B cell (primary cell): ENCODE results near the gene MEGF8. TPM values are rescaled to one million over a fixed set of nuclear protein-coding genes. Genes with fewer than 3 reads are reported as not detected.

Experiments used
- ATAC-seq: fragments of 200-7000 bp; cut with Tn5 transposase; one replicate; pipeline ENCODE4 v1.10.0; 2021; ENCODE audit warnings: low read depth, mild to moderate bottlenecking, moderate number of reproducible peaks, moderate library complexity
- CTCF ChIA-PET: fragments of 350-600 bp; sonication (Branson Sonifier 250); formaldehyde crosslinking; loops from one replicate; lab custom pipeline; 2021; ENCODE audit warnings: antibody characterized with exemption, inconsistent platforms; lab: Charles Lee
- POLR2A ChIA-PET: fragments of 350-600 bp; sonication (Branson Sonifier 250); formaldehyde crosslinking; loops from one replicate; lab custom pipeline; 2021; ENCODE audit warnings: antibody characterized with exemption; lab: Charles Lee
- DNase-seq: peaks from one replicate; pipeline ENCODE4 v3.0.0; 2013
- H2AFZ ChIP-seq: 2 replicates; pipeline ENCODE4 v1.6.1; 2012; ENCODE audit warnings: mild to moderate bottlenecking, low read depth, low read length; ENCODE audit not compliant: insufficient read depth, poor library complexity, severe bottlenecking
- H3K27ac ChIP-seq, 2 donors: 1 replicate in 1 of 2; 2 replicates in 1 of 2; pipeline ENCODE4 v1.5.1; 2012 to 2013; ENCODE audit warnings: low read length in 2 of 2, mild to moderate bottlenecking in 2 of 2, moderate library complexity in 1 of 2
- H3K27me3 ChIP-seq, 4 experiments: fragments of 200-600 bp in 1 of 4; sonication (generic) in 1 of 4; replicated peaks in 1 of 4; 1 replicate in 2 of 4; 2 replicates in 2 of 4; pipeline versions ENCODE4 v1.6.1 to v1.7.0; 2013 to 2016; ENCODE audit warnings: low read length in 3 of 4, mild to moderate bottlenecking in 2 of 4, mixed read lengths in 1 of 4, moderate library complexity in 1 of 4; ENCODE audit not compliant: insufficient read depth in 4 of 4, control insufficient read depth in 3 of 4; ENCODE audit errors: control extremely low read depth in 1 of 4
- H3K36me3 ChIP-seq, 2 experiments: replicated peaks in 1 of 2; 1 replicate in 1 of 2; 2 replicates in 1 of 2; pipeline versions ENCODE4 v1.6.1 to v1.7.1; 2013; ENCODE audit warnings: low read length in 1 of 2; ENCODE audit not compliant: insufficient read depth in 2 of 2, control insufficient read depth in 1 of 2; ENCODE audit errors: control extremely low read depth in 1 of 2, extremely low read depth in 1 of 2
- H3K4me1 ChIP-seq, 2 donors: fragments of 200-600 bp in 1 of 2; sonication (generic) in 1 of 2; 1 replicate in 1 of 2; 2 replicates in 1 of 2; pipeline versions ENCODE4 v1.5.1 to v1.6.1; 2013 to 2017; ENCODE audit warnings: low read length in 2 of 2; ENCODE audit not compliant: control insufficient read depth in 2 of 2, insufficient read depth in 2 of 2
- H3K4me2 ChIP-seq: replicated peaks from 2 replicates; pipeline ENCODE3; 2012; ENCODE audit warnings: mild to moderate bottlenecking, low read depth, low read length; ENCODE audit not compliant: poor library complexity, severe bottlenecking
- H3K4me3 ChIP-seq, 5 experiments: fragments of 200-600 bp in 1 of 5; sonication (generic) in 1 of 5; 1 replicate in 3 of 5; 2 replicates in 2 of 5; pipeline versions ENCODE4 v1.5.1 to v1.7.0; 2011 to 2016; ENCODE audit warnings: low read length in 4 of 5, mild to moderate bottlenecking in 4 of 5, low read depth in 2 of 5, control low read depth in 1 of 5, moderate library complexity in 1 of 5; ENCODE audit not compliant: insufficient read depth in 1 of 5; ENCODE audit errors: control extremely low read depth in 1 of 5, extremely low read depth in 1 of 5
- H3K79me2 ChIP-seq: fragments of 200-600 bp; sonication (generic); one replicate; pipeline ENCODE4 v1.6.0; 2016; ENCODE audit warnings: low read length; ENCODE audit not compliant: control insufficient read depth, insufficient read depth
- H3K9ac ChIP-seq: fragments of 200-600 bp; sonication (generic); 2 replicates; pipeline ENCODE4 v1.6.1; 2017; ENCODE audit warnings: mild to moderate bottlenecking, low read length, moderate library complexity
- H3K9me3 ChIP-seq, 3 donors: one replicate each; pipeline versions ENCODE4 v1.6.1 to v1.7.1; 2013; ENCODE audit warnings: low read length in 2 of 3; ENCODE audit not compliant: control insufficient read depth in 2 of 3, insufficient read depth in 1 of 3; ENCODE audit errors: control extremely low read depth in 1 of 3
- H4K20me1 ChIP-seq: 2 replicates; pipeline ENCODE4 v1.6.0; 2012; ENCODE audit warnings: mild to moderate bottlenecking, low read length; ENCODE audit not compliant: insufficient read depth, control insufficient read depth, poor library complexity, severe bottlenecking
- H3K27ac Mint-ChIP-seq: one replicate; pipeline ENCODE4 v1.8.0; 2021; ENCODE audit warnings: mixed read lengths
- H3K27me3 Mint-ChIP-seq: one replicate; pipeline ENCODE4 v1.8.0; 2021; ENCODE audit warnings: mixed read lengths
- H3K4me1 Mint-ChIP-seq: one replicate; pipeline ENCODE4 v1.8.0; 2021; ENCODE audit warnings: mixed read lengths
- H3K4me3 Mint-ChIP-seq: one replicate; pipeline ENCODE4 v1.8.0; 2021; ENCODE audit warnings: mixed read lengths
- H3K9me3 Mint-ChIP-seq: one replicate; pipeline ENCODE4 v1.8.0; 2022; ENCODE audit warnings: mixed read lengths; ENCODE audit not compliant: insufficient read depth
- CTCF ChIP-seq: fragments of 200-600 bp; IDR thresholded peaks from one replicate; pipeline ENCODE4 v1.8.0; 2022; ENCODE audit warnings: antibody characterized with exemption, mild to moderate bottlenecking
- EZH2 ChIP-seq: IDR thresholded peaks from 2 replicates; pipeline ENCODE4 v1.6.1; 2012; ENCODE audit warnings: borderline replicate concordance, low read depth, mild to moderate bottlenecking, moderate library complexity, low read length; ENCODE audit not compliant: insufficient read depth, poor library complexity, severe bottlenecking
- WGBS: methylation state at CpG from one replicate; pipeline ENCODE4 v1.1.5; 2013; ENCODE audit warnings: missing lambda C conversion rate; ENCODE audit not compliant: insufficient coverage; 5-methylcytosine and 5-hydroxymethylcytosine counted together
- intact Hi-C: fragments of 100-400 bp; cut with micrococcal nuclease; formaldehyde crosslinking; loops from one replicate; pipeline ENCODE4 v1.10.0; 2022
- polyA plus RNA-seq: library from polyadenylated mRNA; depleted of rRNA; stranded (reverse); fragments of >200 nt; gene quantifications from 2 replicates; pipeline ENCODE4 v1.2.3, GENCODE V29; 2012
- total RNA-seq, 2 donors: library from RNA; stranded (reverse); fragments of 120-200 nt in 1 of 2; gene quantifications; 1 replicate in 1 of 2; 2 replicates in 1 of 2; pipeline versions ENCODE4 v1.2.3 to v1.2.4, GENCODE V29; 2013 to 2022

The MEGF8 gene
- total and polyA plus RNA-seq, 2 donors (not counting 1 experiment from before 2014, with no cell fraction given), result 8.2 to 26.5 TPM

DNA sequence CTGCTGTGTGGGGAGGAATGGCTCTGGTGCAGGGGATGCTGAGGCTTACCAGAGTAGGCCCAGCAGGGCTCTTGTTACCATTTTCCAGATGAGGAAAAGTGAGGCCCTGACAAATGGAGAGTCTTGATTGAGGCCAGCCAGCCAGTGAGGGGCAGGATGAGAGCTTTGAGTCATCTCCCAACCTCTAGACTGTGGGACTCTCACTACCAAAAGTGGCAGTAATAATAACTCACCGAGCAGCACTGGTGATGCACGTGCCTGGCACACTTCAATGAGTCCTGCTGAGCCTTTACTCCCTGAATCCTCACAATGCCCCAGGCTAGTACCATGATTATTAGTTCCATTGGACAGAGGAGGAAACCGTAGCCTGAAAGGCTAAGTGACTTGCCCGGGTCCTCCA lies 48.6 kb upstream of the MEGF8 start:
- Histone ChIP-seq H3K9ac (no peak overlapping the region), H3K4me1 (peaks cover 20 to 30% of the 10 kb centered on the region in 2 donors), H3K36me3 (peaks cover 0 to 30% of the 10 kb centered on the region in 2 experiments), H3K79me2 (peaks cover 76% of the 10 kb centered on the region), H3K27ac (no peak overlapping the region), H3K4me2 (no peak overlapping the region), H2AFZ (no peak overlapping the region), H4K20me1 (peaks cover 7% of the 10 kb centered on the region), H3K9me3 (no peaks in the 10 kb centered on the region), H3K4me3 (no peak overlapping the region), H3K27me3 (no peaks in the 10 kb centered on the region)
- Mint-ChIP-seq H3K4me3 (no peak overlapping the region), H3K27ac (no peak overlapping the region), H3K4me1 (peaks cover 38% of the 10 kb centered on the region), H3K27me3 (no peaks in the 10 kb centered on the region), H3K9me3 (no peaks in the 10 kb centered on the region)
- DNase-seq (no peak), ATAC-seq (no peak)
- TF ChIP-seq EZH2, result no peak
- TF ChIP-seq CTCF, result no peak
- intact Hi-C loops, result no loop called here
- ChIA-PET CTCF (interaction anchor here (0.8 to 1.3 kb wide), 3 partner anchors 20 to 168 kb away, joined by 3 read pairs; no protein-coding TSS in a partner anchor), POLR2A (no interaction called here)
- WGBS, result 95% methylated on average over 2 of the region's 4 CpGs

DNA sequence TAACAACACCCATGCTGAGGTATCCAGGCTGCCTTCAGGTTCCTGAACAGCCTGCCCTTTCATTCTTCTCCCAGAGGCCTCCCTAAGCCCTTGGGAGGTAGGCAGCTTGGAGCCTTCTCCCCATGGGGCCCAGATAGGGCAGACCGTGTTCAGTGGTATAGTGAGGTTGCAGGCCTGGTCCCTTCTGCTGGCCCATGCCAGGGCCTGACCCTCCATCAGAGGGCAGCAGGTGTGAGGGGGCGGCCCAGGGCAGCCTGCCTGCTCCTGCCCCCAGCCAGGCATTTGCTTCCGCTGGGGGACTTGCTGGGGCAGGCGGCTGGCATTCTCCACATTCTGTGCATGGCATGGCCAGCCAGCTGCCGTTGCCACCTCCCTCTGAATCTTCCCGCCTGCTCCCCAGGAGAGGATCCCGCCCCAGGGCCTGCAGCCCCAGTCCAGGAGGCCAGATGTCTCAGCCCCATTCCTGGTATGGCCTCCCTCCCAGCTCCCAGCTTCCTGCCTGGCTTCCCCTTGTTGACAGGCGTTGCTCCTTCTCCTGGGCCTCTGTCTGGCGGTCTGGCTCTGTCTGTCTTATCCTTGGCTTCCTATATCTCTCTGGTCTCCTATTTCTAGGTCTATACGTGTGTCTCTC lies 47.5 kb upstream of the MEGF8 start:
- H3K27me3 ChIP-seq, result no peaks in the 10 kb centered on the region
- TF ChIP-seq CTCF (no peak), EZH2 (no peak)
- no peak overlapping the region for H3K9ac ChIP-seq
- no peak for ATAC-seq
- peaks cover 7% of the 10 kb centered on the region for H4K20me1 ChIP-seq
- no peak overlapping the region for H3K27ac ChIP-seq
- Mint-ChIP-seq H3K4me1 (peaks cover 38% of the 10 kb centered on the region), H3K4me3 (no peak overlapping the region), H3K27ac (peak overlapping the region; percentile 62), H3K27me3 (no peaks in the 10 kb centered on the region), H3K9me3 (no peaks in the 10 kb centered on the region)
- no peak overlapping the region for H3K4me3 ChIP-seq
- H3K9me3 ChIP-seq, result no peaks in the 10 kb centered on the region
- ChIA-PET POLR2A (no interaction called here), CTCF (interaction anchor here (1.3 to 4.8 kb wide), 7 partner anchors 10 to 148 kb away, joined by 3 to 89 read pairs (median 6); partner anchors contain the start of genes CIC and GSK3A)
- intact Hi-C loops, result no loop called here
- H3K4me1 ChIP-seq, result peaks cover 30 to 41% of the 10 kb centered on the region in 2 donors
- DNase-seq, result peak; percentile 24
- H3K36me3 ChIP-seq, result peaks cover 0 to 20% of the 10 kb centered on the region in 2 experiments
- H3K79me2 ChIP-seq, result peaks cover 64% of the 10 kb centered on the region
- no peak overlapping the region for H3K4me2 ChIP-seq
- no peak overlapping the region for H2AFZ ChIP-seq
- 83% methylated on average over 10 of the region's 10 CpGs for WGBS
